ENCODE data around the gene GATA1.

GATA1 gene

GRCh38 chrX:48747415-48748016, 38.9 kb upstream of the GATA1 start:
- no peak for TF ChIP-seq CTCF (IDR thresholded peaks at IDR 0.05; ENCODE audit: low read depth, low read length, missing control alignments)
- H3K4me3 ChIP-seq (replicated peaks; ENCODE audit: low read depth, low read length) = no peak overlapping the region
- no peak for DNase-seq (ENCODE audit: extremely low read depth, low read depth)

GRCh38 chrX:48749182-48749581, 37.2 kb upstream of the GATA1 start:
- DNase-seq (ENCODE audit: extremely low read depth, low read depth) = no peak
- H3K4me3 ChIP-seq (replicated peaks; ENCODE audit: low read depth, low read length) = no peak overlapping the region
- TF ChIP-seq CTCF (IDR thresholded peaks at IDR 0.05; ENCODE audit: low read depth, low read length, missing control alignments) = no peak

GRCh38 chrX:48751343-48751742, 35.0 kb upstream of the GATA1 start:
- no peak for DNase-seq (ENCODE audit: extremely low read depth, low read depth)
- TF ChIP-seq CTCF (IDR thresholded peaks at IDR 0.05; ENCODE audit: low read depth, low read length, missing control alignments) = no peak
- no peak overlapping the region for H3K4me3 ChIP-seq (replicated peaks; ENCODE audit: low read depth, low read length)

GRCh38 chrX:48752498-48752897, 33.9 kb upstream of the GATA1 start:
- DNase-seq (ENCODE audit: extremely low read depth, low read depth) = no peak
- TF ChIP-seq CTCF (IDR thresholded peaks at IDR 0.05; ENCODE audit: low read depth, low read length, missing control alignments) = no peak
- no peak overlapping the region for H3K4me3 ChIP-seq (replicated peaks; ENCODE audit: low read depth, low read length)

GRCh38 chrX:48753708-48754228, 32.6 kb upstream of the GATA1 start:
- H3K4me3 ChIP-seq (replicated peaks; ENCODE audit: low read depth, low read length) = no peak overlapping the region
- DNase-seq (ENCODE audit: extremely low read depth, low read depth) = no peak
- no peak for TF ChIP-seq CTCF (IDR thresholded peaks at IDR 0.05; ENCODE audit: low read depth, low read length, missing control alignments)

- no peak for DNase-seq (ENCODE audit: extremely low read depth, low read depth)
- no peak overlapping the region for H3K4me3 ChIP-seq (replicated peaks; ENCODE audit: low read depth, low read length)
- no peak for TF ChIP-seq CTCF (IDR thresholded peaks at IDR 0.05; ENCODE audit: low read depth, low read length, missing control alignments)
Observed at GRCh38 chrX:48754238-48754637, 32.2 kb upstream of the GATA1 start.

All from HFF-Myc (cell line).